Activated B cell treated with CpG ODN at 0.5 μM for 24 hours (primary cell): ENCODE results near the gene DDIAS. TPM values are rescaled to one million over a fixed set of nuclear protein-coding genes. Genes with fewer than 3 reads are reported as not detected.

ENCODE experiments used
- ATAC-seq: fragments of 200-7000 bp; cut with Tn5 transposase; one replicate; pipeline ENCODE4 v1.10.0; 2021; ENCODE audit warnings: low read depth, mild to moderate bottlenecking, moderate library complexity
- CTCF ChIA-PET: fragments of 350-600 bp; sonication (Branson Sonifier 250); formaldehyde crosslinking; loops from one replicate; lab custom pipeline; 2021; ENCODE audit warnings: antibody characterized with exemption; lab: Charles Lee
- POLR2A ChIA-PET: fragments of 350-600 bp; sonication (Branson Sonifier 250); formaldehyde crosslinking; loops from one replicate; lab custom pipeline; 2021; ENCODE audit warnings: antibody characterized with exemption; lab: Charles Lee
- DNase-seq: peaks from one replicate; pipeline ENCODE4 v3.0.0; 2022
- H3K27ac Mint-ChIP-seq: one replicate; pipeline ENCODE4 v1.8.0; 2020; ENCODE audit warnings: mixed read lengths
- H3K27me3 Mint-ChIP-seq: one replicate; pipeline ENCODE4 v1.8.0; 2021; ENCODE audit warnings: mixed read lengths
- H3K36me3 Mint-ChIP-seq: one replicate; pipeline ENCODE4 v1.8.0; 2021; ENCODE audit warnings: low read depth, mixed read lengths
- H3K4me1 Mint-ChIP-seq: one replicate; pipeline ENCODE4 v1.8.0; 2021; ENCODE audit warnings: mixed read lengths
- H3K4me3 Mint-ChIP-seq: one replicate; pipeline ENCODE4 v1.8.0; 2020; ENCODE audit warnings: mild to moderate bottlenecking, mixed read lengths
- H3K9me3 Mint-ChIP-seq: one replicate; pipeline ENCODE4 v1.8.0; 2020; ENCODE audit warnings: mixed read lengths
- CTCF ChIP-seq: fragments of 200-600 bp; IDR thresholded peaks from one replicate; pipeline ENCODE4 v1.8.0; 2022; ENCODE audit warnings: antibody characterized with exemption, mild to moderate bottlenecking
- intact Hi-C: fragments of 100-400 bp; cut with micrococcal nuclease; formaldehyde crosslinking; loops from one replicate; pipeline ENCODE4 v1.15.1; 2024
- total RNA-seq: library from RNA; stranded (reverse); gene quantifications from 2 replicates; pipeline ENCODE4 v1.2.3, GENCODE V29; 2022

The DDIAS gene
- total RNA-seq, 1 donor from 2014 or later: 4.7 TPM

GRCh38 chr11:82895437-82896091, 6.0 kb upstream of the DDIAS start:
- H3K4me3 Mint-ChIP-seq: peak overlapping the region; percentile 25
- H3K27ac Mint-ChIP-seq: peak overlapping the region; percentile 84
- DNase-seq (no peak), ATAC-seq (peak; percentile 53)
- H3K36me3 Mint-ChIP-seq: peaks cover 12% of the 10 kb centered on the region
- ChIA-PET CTCF (interaction anchor here (1.0 to 3.6 kb wide), 2 partner anchors 28 to 354 kb away, joined by 6 to 23 read pairs; no protein-coding TSS in a partner anchor), POLR2A (interaction anchor here (0.5 to 1.9 kb wide), 8 partner anchors 24 to 390 kb away, joined by 3 to 9 read pairs (median 4); partner anchors contain the start of genes CCDC90B, PCF11 and RAB30)
- no peak for TF ChIP-seq CTCF
- H3K9me3 Mint-ChIP-seq: peaks cover 4% of the 10 kb centered on the region
- no peaks in the 10 kb centered on the region for H3K27me3 Mint-ChIP-seq
- intact Hi-C loops: loop anchor here (1.0 kb wide), 1 partner anchor 28 kb away; no protein-coding TSS in a partner anchor
- H3K4me1 Mint-ChIP-seq: peaks cover 64% of the 10 kb centered on the region

GRCh38 chr11:82896183-82896582, 5.4 kb upstream of the DDIAS start:
- CTCF ChIA-PET: interaction anchor here (1.0 to 3.6 kb wide), 2 partner anchors 28 to 354 kb away, joined by 6 to 23 read pairs; no protein-coding TSS in a partner anchor
- no peak for ATAC-seq
- no peak for DNase-seq
- intact Hi-C loops: no loop called here
- no peaks in the 10 kb centered on the region for H3K27me3 Mint-ChIP-seq
- peaks cover 18% of the 10 kb centered on the region for H3K36me3 Mint-ChIP-seq
- peaks cover 4% of the 10 kb centered on the region for H3K9me3 Mint-ChIP-seq
- peak overlapping the region; percentile 25 for H3K4me3 Mint-ChIP-seq
- H3K4me1 Mint-ChIP-seq: peaks cover 66% of the 10 kb centered on the region
- H3K27ac Mint-ChIP-seq: peak overlapping the region; percentile 84
- POLR2A ChIA-PET: interaction anchor here (0.5 to 1.9 kb wide), 8 partner anchors 24 to 390 kb away, joined by 3 to 9 read pairs (median 4); partner anchors contain the start of genes CCDC90B, PCF11 and RAB30
- TF ChIP-seq CTCF: no peak

DNA sequence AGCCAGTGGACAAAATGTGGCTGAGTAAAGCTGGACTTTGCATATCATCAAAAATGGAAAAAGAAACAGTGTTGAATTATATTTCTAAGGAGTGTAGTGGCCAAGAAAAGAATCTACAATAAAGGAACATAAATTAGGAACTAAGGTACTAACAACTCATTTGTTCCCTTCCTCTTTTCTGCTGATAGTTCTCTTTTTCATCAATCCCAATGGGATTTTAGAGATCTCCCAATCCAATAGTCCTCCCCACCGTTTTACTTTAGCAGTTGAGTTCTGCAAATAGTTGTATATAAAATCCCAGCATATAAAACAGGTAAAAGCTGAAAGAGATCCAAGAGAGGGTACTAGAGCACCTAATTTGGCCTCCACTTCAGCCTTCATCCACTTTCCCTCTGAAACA, 3.3 kb upstream of the DDIAS start:
- POLR2A ChIA-PET: interaction anchor here (0.6 to 4.4 kb wide), 2 partner anchors 31 to 260 kb away, joined by 7 to 86 read pairs; partner anchors contain the start of gene PCF11
- CTCF ChIA-PET: interaction anchor here (1.1 to 5.1 kb wide), 4 partner anchors 9 to 30 kb away, joined by 3 to 39 read pairs (median 4); no protein-coding TSS in a partner anchor
- intact Hi-C loops: no loop called here
- Mint-ChIP-seq H3K36me3 (peaks cover 21% of the 10 kb centered on the region), H3K4me3 (peak overlapping the region; percentile 55), H3K4me1 (peaks cover 71% of the 10 kb centered on the region), H3K9me3 (peaks cover 4% of the 10 kb centered on the region), H3K27ac (peak overlapping the region; percentile 74), H3K27me3 (no peaks in the 10 kb centered on the region)
- ATAC-seq (no peak), DNase-seq (no peak)
- no peak for TF ChIP-seq CTCF

GRCh38 chr11:82899186-82899820, 2.2 kb upstream of the DDIAS start:
- Mint-ChIP-seq H3K4me1 (peaks cover 66% of the 10 kb centered on the region), H3K27me3 (no peaks in the 10 kb centered on the region), H3K4me3 (peak overlapping the region; percentile 100), H3K27ac (peak overlapping the region; percentile 99), H3K36me3 (peaks cover 21% of the 10 kb centered on the region), H3K9me3 (peaks cover 4% of the 10 kb centered on the region)
- CTCF ChIA-PET: interaction anchor here (1.4 to 5.1 kb wide), 4 partner anchors 11 to 351 kb away, joined by 3 to 39 read pairs (median 5); no protein-coding TSS in a partner anchor
- ATAC-seq: no peak
- DNase-seq: no peak
- intact Hi-C loops: no loop called here
- POLR2A ChIA-PET: interaction anchor here (1.1 to 4.4 kb wide), 6 partner anchors 24 to 386 kb away, joined by 3 to 86 read pairs (median 32); partner anchors contain the start of genes ANKRD42, CCDC90B and PCF11
- no peak for TF ChIP-seq CTCF
